Putamen (tissue), 1 donor: ENCODE results near the gene EPHA1.

Experiments used
- DNase-seq: peaks from one replicate; pipeline ENCODE4 v3.0.0-alpha.2; 2016; ENCODE audit warnings: low spot score

Gene EPHA1

GRCh38 chr7:143389316-143390103, 19.1 kb downstream of the EPHA1 start:
- no peak for DNase-seq

DNA sequence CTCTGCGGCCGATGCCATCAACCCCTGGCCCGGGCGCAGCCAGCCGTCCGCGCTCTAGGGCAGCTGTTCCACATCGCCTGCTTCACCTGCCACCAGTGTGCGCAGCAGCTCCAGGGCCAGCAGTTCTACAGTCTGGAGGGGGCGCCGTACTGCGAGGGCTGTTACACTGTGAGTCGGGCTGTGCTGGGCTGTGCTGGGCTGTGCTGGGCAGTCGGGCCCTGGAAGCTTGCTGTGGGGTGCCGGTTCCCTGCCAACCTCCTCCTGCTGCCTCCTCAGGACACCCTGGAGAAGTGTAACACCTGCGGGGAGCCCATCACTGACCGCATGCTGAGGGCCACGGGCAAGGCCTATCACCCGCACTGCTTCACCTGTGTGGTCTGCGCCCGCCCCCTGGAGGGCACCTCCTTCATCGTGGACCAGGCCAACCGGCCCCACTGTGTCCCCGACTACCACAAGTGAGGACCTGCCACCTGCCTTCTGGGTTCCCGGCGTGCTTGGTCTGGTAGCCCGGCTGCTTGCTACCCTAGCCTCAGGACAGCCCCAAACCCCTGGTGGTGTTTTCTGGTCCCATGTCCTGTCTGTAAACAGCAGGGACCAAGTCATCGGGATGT, 20.1 kb downstream of the EPHA1 start:
- DNase-seq = no peak

DNA sequence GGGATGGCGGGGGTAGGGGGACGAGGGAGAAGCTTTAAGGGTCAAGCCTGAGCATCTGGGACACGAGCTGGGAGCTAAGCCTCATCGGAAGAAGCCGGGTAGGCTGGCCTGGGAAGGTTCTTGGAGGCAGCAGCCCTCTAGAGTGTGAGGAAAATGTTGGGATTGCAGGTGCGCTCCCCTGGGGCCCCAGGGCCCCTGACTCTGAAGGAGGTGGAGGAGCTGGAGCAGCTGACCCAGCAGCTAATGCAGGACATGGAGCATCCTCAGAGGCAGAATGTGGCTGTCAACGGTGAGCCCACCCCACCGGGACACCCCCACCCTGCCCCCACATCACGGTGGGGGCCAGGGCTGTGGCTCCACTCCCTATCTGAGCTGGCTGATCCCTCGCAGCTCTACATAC, 20.6 kb downstream of the EPHA1 start:
- no peak for DNase-seq

- DNase-seq = no peak
Observed at GRCh38 chr7:143387156-143387975, 21.3 kb downstream of the EPHA1 start.

DNA sequence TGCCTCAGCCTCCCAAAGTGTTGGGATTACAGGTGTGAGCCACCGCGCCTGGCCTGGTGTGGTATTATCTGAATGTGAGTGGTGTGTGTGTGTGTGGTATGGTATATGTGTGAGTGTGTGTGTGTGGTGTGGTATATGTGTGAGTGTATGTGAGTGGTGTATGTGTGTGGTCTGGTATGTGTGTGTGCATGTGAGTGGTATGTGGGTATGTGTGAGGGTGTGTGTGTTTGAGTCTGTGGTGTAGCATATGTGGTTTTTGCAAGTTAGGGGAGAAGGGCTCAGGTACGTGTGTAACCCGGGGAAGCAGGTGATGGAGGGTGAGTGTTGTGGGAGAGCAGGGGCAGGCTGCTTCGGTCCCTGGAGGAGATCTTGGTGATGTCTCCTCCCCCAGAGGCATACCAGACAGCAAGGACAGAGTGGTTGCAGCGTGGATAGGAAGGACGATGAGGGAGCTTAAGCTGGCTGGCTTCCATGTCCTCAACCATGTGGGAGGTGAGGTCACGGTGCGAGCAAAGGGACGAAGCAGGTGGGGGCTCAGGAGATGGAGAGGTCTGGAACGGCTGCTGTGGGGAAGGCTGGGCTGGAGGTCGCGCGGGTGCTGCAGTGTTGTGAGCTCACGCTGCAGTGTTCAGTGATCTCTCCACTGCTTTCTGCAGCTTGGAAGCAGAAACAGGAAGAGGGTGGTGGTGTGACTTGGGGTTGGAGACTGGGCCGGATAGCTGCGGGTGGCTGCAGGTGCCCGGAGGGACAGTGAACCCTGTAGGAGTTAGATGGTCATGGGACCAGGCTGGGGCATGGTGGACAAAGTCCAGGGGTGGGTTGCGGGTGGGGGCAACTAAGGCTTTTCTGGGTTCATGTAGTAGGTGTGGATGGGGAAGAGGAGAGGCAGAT, 22.5 kb downstream of the EPHA1 start:
- DNase-seq = no peak

DNA sequence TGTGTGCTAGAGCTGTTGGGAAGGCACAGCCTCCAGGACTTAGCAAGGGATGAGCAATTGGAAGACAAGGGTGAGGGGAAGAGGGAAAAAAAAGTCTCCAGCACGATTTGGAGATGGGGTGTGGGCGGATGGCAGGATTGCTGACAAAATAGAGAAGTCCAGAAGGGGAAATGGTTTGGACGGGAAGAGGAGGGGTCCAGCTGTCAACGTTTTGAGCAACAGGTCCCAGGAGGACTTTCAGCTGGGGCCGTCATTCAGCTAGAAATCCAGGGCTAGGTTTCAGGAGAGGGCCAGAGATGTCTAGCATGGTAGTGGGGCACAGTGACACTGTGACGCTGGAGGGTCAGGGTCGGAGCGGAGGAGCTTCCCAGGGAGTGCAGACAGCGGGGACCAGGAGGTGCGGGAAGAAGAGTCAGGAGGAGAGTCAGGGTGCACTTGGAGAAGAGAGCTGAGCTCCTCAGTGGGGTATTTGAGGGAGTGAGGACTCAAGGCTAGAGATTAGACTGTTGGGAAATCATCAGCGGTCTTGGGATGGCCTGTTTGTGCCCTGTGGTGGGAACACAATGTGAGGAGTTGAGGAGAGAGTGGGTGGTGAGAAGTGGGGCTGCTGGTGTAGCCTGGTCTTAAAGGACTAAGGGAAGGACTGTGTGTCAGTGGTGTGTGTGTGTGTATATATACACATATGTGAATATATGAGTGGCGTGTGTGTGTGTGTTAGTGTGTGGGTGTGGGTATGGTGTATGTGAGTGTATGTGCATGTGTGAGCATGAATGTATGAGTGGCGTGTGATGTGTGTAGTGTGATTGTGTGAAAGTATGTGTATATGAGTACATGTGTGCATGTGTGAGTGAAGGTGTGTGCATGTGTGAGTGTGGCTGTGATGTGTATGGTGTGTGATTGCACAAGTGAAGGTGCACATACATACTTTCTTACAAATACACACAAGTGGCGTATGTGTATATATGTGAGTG, 23.7 kb downstream of the EPHA1 start:
- DNase-seq = no peak

DNA sequence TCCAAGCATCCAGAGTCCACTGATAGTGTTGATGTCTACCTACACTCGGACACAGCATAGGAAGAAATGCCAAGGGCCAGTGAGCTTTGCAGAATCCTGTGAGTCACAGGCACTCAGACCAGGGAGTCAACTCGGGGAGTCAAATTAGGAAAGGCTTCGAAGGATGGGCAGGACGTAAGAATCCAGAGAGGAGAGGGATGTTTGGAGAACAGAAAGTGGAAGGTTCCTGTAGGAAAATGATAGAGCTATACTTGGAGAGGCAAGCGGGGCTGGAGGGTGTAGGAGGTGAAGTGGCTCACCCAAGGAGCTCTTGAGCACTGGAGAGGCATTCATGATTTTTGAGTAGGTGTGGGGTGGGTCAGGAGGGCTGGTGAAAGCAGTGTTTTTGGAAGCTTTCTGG, 24.5 kb downstream of the EPHA1 start:
- DNase-seq = no peak

DNA sequence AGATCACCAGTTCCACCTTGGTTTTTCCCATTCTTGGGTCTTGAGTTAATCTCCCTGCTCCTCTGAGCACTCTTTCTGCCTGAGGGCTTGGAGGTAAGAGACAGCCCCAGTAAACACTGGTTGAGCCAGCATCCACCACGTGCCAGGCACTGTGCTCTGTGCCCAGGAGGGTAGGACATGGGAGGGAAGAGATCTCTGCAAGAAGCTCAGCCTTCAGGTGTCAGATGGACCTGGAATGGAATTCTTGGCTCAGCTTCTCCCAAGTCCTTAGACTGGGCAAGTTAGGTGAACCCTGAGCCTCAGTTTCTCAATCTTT, 25.1 kb downstream of the EPHA1 start:
- DNase-seq = no peak

GRCh38 chr7:143382791-143383641, 25.6 kb downstream of the EPHA1 start:
- DNase-seq = no peak

DNA sequence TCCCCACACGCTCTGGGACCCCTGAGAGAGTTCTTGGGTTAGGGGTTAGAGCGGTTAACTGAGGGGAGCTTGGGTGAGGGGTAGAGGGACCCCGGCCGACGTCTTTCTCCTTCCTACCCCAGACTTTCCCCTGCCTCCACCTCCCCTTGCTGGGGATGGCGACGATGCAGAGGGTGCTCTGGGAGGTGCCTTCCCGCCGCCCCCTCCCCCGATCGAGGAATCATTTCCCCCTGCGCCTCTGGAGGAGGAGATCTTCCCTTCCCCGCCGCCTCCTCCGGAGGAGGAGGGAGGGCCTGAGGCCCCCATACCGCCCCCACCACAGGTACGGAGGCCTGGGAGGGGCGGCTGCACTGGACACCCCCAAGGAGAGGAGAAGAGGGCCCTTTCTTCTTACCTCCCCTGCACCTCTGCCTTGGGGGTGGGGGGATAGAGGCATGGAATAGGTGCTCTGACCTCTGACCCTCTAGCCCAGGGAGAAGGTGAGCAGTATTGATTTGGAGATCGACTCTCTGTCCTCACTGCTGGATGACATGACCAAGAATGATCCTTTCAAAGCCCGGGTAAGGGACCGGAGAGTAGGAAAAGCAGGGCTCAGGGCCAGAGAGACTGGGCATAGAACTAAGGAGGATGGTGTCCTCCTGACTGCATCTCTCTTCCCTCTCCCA, 26.4 kb downstream of the EPHA1 start:
- no peak for DNase-seq

DNA sequence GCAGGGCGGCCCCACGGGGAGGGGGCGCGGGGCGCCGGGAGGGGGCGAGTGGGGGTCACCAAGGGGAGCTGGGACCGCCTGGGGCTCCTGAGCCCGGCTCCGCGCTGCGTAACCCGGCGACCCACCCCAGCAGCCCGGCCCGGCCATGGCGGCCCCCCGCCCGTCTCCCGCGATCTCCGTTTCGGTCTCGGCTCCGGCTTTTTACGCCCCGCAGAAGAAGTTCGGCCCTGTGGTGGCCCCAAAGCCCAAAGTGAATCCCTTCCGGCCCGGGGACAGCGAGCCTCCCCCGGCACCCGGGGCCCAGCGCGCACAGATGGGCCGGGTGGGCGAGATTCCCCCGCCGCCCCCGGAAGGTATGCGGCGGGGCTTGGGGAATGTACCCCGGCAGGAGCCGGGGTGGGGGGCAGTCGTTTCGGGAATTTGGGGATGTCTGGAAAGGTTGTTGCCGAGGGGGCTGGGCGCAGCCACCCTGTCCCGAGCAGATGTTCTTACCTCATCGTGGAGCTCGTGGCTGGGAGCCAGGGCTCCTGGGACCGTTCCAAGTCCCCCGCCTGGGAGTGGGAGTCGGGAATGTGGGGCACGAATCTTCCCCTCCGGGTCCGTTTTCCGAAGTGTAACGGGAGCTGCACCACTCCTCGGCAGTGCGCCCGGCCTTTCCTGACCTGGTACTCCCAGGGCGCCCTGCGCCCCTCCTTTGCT, 27.1 kb downstream of the EPHA1 start:
- peak; percentile 53 for DNase-seq

GRCh38 chr7:143380646-143381426, 27.8 kb downstream of the EPHA1 start, which contains the start of gene ZYX:
TSS of gene ZYX (plus strand) at chr7:143381345. CDS start at chr7:143381572, 227 bp downstream.
- DNase-seq = peak; percentile 85

GRCh38 chr7:143380260-143380645, 28.4 kb downstream of the EPHA1 start:
- peak; percentile 82 for DNase-seq

DNA sequence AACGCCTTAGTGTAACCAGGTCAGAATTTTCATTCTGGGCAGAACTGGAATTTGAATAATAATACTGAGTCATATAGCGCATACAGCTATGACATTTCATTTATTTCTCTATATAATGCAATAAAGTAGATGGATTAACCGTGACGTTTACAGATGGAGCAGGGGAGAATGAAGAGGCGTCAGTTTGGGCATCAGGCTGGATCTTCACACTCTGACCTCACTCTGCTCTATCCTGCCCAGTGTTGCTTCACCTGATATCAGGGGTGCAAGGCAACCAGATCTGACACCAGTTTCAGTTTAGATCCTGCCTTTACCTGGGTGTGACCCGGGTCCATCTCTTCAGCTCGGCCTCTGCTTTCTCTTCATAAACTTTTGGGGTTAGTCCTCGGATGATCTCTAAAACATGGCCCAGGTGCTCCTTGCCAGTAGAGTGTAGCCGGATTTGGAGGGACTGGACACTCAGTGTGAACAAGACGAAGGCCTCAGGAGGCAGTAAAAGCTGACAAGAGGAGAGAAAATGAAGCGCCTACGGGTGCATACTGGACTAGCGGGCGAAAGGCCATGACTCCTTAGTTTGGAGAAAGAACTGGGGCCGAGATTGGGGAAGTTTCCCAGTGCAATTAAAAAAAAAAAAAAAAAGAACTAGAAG, 28.9 kb downstream of the EPHA1 start:
- no peak for DNase-seq

GRCh38 chr7:143376396-143376795, 32.3 kb downstream of the EPHA1 start:
- no peak for DNase-seq

GRCh38 chr7:143375298-143376034, 33.2 kb downstream of the EPHA1 start:
- no peak for DNase-seq

GRCh38 chr7:143374561-143374960, 34.1 kb downstream of the EPHA1 start:
- no peak for DNase-seq
